SK-N-SH treated with all-trans-retinoic acid at 6 μM for 48 hours (cell line): Measurements from ENCODE around the gene ZFAND3.

Experiments used
- ATAC-seq: fragments of 200-7000 bp; cut with Tn5 transposase; 3 replicates; pipeline ENCODE4 v1.9.1; 2020; ENCODE audit warnings: mild to moderate bottlenecking, moderate library complexity
- ARNTL ChIP-seq: fragments of 450-650 bp; formaldehyde crosslinking; IDR thresholded peaks from 2 replicates; pipeline ENCODE4 v1.5.0; 2020; ENCODE audit warnings: low read depth, mild to moderate bottlenecking, moderate library complexity, borderline replicate concordance
- BACH2 ChIP-seq: fragments of 250-450 bp; sonication (Bioruptor Pico); IDR thresholded peaks from 2 replicates; pipeline ENCODE4 v1.9.0; 2021; ENCODE audit warnings: mild to moderate bottlenecking, borderline replicate concordance
- CSDC2 ChIP-seq: fragments of 250-450 bp; sonication (Bioruptor Pico); IDR thresholded peaks from 2 replicates; pipeline ENCODE4 v1.5.0; 2020; ENCODE audit warnings: mild to moderate bottlenecking, moderate library complexity
- CSRNP3 ChIP-seq: fragments of 250-450 bp; sonication (Bioruptor Pico); IDR thresholded peaks from 2 replicates; pipeline ENCODE4 v1.5.1; 2021; ENCODE audit warnings: mild to moderate bottlenecking, moderate library complexity
- ESRRG ChIP-seq: fragments of 250-450 bp; sonication (Bioruptor Pico); IDR thresholded peaks from 2 replicates; pipeline ENCODE4 v1.6.1; 2021; ENCODE audit warnings: mild to moderate bottlenecking
- OSR1 ChIP-seq: fragments of 250-450 bp; sonication (Bioruptor Pico); IDR thresholded peaks from 2 replicates; pipeline ENCODE4 v1.8.0; 2022; ENCODE audit warnings: moderate library complexity, mild to moderate bottlenecking, inconsistent platforms
- PATZ1 ChIP-seq: fragments of 250-450 bp; sonication (Bioruptor Pico); IDR thresholded peaks from 2 replicates; pipeline ENCODE4 v1.8.0; 2020; ENCODE audit warnings: mild to moderate bottlenecking, moderate library complexity, borderline replicate concordance
- POU6F1 ChIP-seq: fragments of 250-450 bp; sonication (Bioruptor Pico); IDR thresholded peaks from 2 replicates; pipeline ENCODE4 v1.8.0; 2021; ENCODE audit warnings: low read depth, mild to moderate bottlenecking, moderate library complexity, borderline replicate concordance
- PPARA ChIP-seq: fragments of 250-450 bp; sonication (Bioruptor Pico); IDR thresholded peaks from 2 replicates; pipeline ENCODE4 v1.5.0; 2020; ENCODE audit warnings: mild to moderate bottlenecking, borderline replicate concordance
- RARB ChIP-seq: fragments of 250-450 bp; sonication (Bioruptor Pico); IDR thresholded peaks from 2 replicates; pipeline ENCODE4 v1.8.0; 2021; ENCODE audit warnings: mild to moderate bottlenecking, moderate library complexity
- SNAI2 ChIP-seq: fragments of 250-450 bp; sonication (Bioruptor Pico); IDR thresholded peaks from 2 replicates; pipeline ENCODE4 v1.5.0; 2020; ENCODE audit warnings: mild to moderate bottlenecking, moderate library complexity
- TOX ChIP-seq: fragments of 250-450 bp; sonication (Bioruptor Pico); IDR thresholded peaks from 2 replicates; pipeline ENCODE4 v1.8.0; 2021; ENCODE audit warnings: mild to moderate bottlenecking, moderate library complexity, borderline replicate concordance
- TSHZ2 ChIP-seq: fragments of 250-450 bp; sonication (Bioruptor Pico); IDR thresholded peaks from 2 replicates; pipeline ENCODE4 v1.5.0; 2020; ENCODE audit warnings: mild to moderate bottlenecking, moderate library complexity
- ZC3H10 ChIP-seq: fragments of 250-450 bp; sonication (Bioruptor Pico); IDR thresholded peaks from 2 replicates; pipeline ENCODE4 v1.5.1; 2021; ENCODE audit warnings: mild to moderate bottlenecking, moderate library complexity
- ZFP3 ChIP-seq: fragments of 250-450 bp; sonication (Bioruptor Pico); IDR thresholded peaks from 2 replicates; pipeline ENCODE4 v1.5.0; 2020; ENCODE audit warnings: mild to moderate bottlenecking, moderate library complexity
- ZFP30 ChIP-seq: fragments of 450-650 bp; formaldehyde crosslinking; IDR thresholded peaks from 2 replicates; pipeline ENCODE4 v1.5.0; 2022; ENCODE audit warnings: mild to moderate bottlenecking, moderate library complexity
- ZNF565 ChIP-seq: fragments of 450-650 bp; formaldehyde crosslinking; conservative IDR thresholded peaks from 2 replicates; pipeline ENCODE4 v1.5.0; 2020; ENCODE audit warnings: low read depth, mild to moderate bottlenecking, moderate library complexity
- ZNF70 ChIP-seq: fragments of 450-650 bp; formaldehyde crosslinking; IDR thresholded peaks from 2 replicates; pipeline ENCODE4 v1.5.0; 2020; ENCODE audit warnings: mild to moderate bottlenecking, moderate library complexity
- ZNF8 ChIP-seq: fragments of 450-650 bp; formaldehyde crosslinking; IDR thresholded peaks from 2 replicates; pipeline ENCODE4 v1.5.0; 2020; ENCODE audit warnings: mild to moderate bottlenecking, moderate library complexity

The ZFAND3 gene

GRCh38 chr6:37981626-37982025 is 162.1 kb downstream of the ZFAND3 start:
- no peak for TF ChIP-seq TOX (CRISPR knock-in tag)
- TF ChIP-seq ZFP30 (CRISPR knock-in tag): no peak
- TF ChIP-seq ZNF70 (CRISPR knock-in tag): no peak
- TF ChIP-seq BACH2 (CRISPR knock-in tag): no peak
- TF ChIP-seq ESRRG (CRISPR knock-in tag): no peak
- TF ChIP-seq ZC3H10: no peak
- ATAC-seq: no peak

- TF ChIP-seq TOX (CRISPR knock-in tag) (no peak), BACH2 (CRISPR knock-in tag) (no peak), OSR1 (CRISPR knock-in tag) (no peak), ARNTL (CRISPR knock-in tag) (no peak), RARB (CRISPR knock-in tag) (no peak), PATZ1 (no peak), PPARA (CRISPR knock-in tag) (no peak), CSDC2 (CRISPR knock-in tag) (no peak)
- ATAC-seq: no peak
Measured at GRCh38 chr6:37982317-37982716, 162.8 kb downstream of the ZFAND3 start.

- TF ChIP-seq TOX (CRISPR knock-in tag): no peak
- TF ChIP-seq CSDC2 (CRISPR knock-in tag): no peak
- TF ChIP-seq, all 23 proteins: peak for 0
- ATAC-seq: no peak
Measured at GRCh38 chr6:37983720-37984501, 164.4 kb downstream of the ZFAND3 start.

- no peak for ATAC-seq
Measured at GRCh38 chr6:37984578-37984977, 165.1 kb downstream of the ZFAND3 start.

More at GRCh38 chr6:37984578-37984977, 165.1 kb downstream of the ZFAND3 start:
- TF ChIP-seq ZFP3 (CRISPR knock-in tag): no peak
- TF ChIP-seq TSHZ2 (CRISPR knock-in tag): no peak
- no peak for TF ChIP-seq ZFP30 (CRISPR knock-in tag)
- no peak for TF ChIP-seq ZNF70 (CRISPR knock-in tag)
- no peak for TF ChIP-seq ZNF565 (CRISPR knock-in tag)
- no peak for TF ChIP-seq RARB (CRISPR knock-in tag)
- TF ChIP-seq PATZ1: no peak
- TF ChIP-seq ZNF8 (CRISPR knock-in tag): no peak
- TF ChIP-seq CSDC2 (CRISPR knock-in tag): no peak
- no peak for TF ChIP-seq ARNTL (CRISPR knock-in tag)
- no peak for TF ChIP-seq SNAI2 (CRISPR knock-in tag)
- no peak for TF ChIP-seq CSRNP3 (CRISPR knock-in tag)
- TF ChIP-seq POU6F1: no peak
